GM18507 (cell line): Measurements from ENCODE around the gene TMPRSS6.
A peak's percentile ranks its signal among the peaks of the same experiment; 100 is the strongest.
"Not testable (repeated sequence)": the region's sequence is repeated elsewhere in the genome, so short reads cannot be mapped to it uniquely, and the experiment has no call there.

ENCODE experiments used
- DNase-seq: peaks from one replicate; pipeline ENCODE4 v3.0.0; 2011; ENCODE audit warnings: low read depth; ENCODE audit not compliant: insufficient read length; ENCODE audit errors: extremely low spot score
- FAIRE-seq: peaks from 2 replicates; lab custom pipeline; 2011; peaks lifted over from hg19 to GRCh38; lab: Jason Lieb, UNC

Gene TMPRSS6

GRCh38 chr22:37071850-37072592, 37.5 kb downstream of the TMPRSS6 start:
- DNase-seq, FAIRE-seq: not testable (repeated sequence)

- FAIRE-seq (no peak), DNase-seq (no peak)
Observed at GRCh38 chr22:37070744-37071143, 38.8 kb downstream of the TMPRSS6 start.

GRCh38 chr22:37070334-37070733, 39.2 kb downstream of the TMPRSS6 start:
- FAIRE-seq (no peak), DNase-seq (no peak)

GRCh38 chr22:37069719-37070118, 39.8 kb downstream of the TMPRSS6 start:
- FAIRE-seq (no peak), DNase-seq (no peak)

- FAIRE-seq (no peak), DNase-seq (no peak)
Observed at GRCh38 chr22:37069319-37069718, 40.2 kb downstream of the TMPRSS6 start.

GRCh38 chr22:37068859-37069258, 40.7 kb downstream of the TMPRSS6 start:
- no peak for FAIRE-seq
- no peak for DNase-seq

- FAIRE-seq = no peak
Observed at GRCh38 chr22:37067428-37067827, 42.1 kb downstream of the TMPRSS6 start.

GRCh38 chr22:37065961-37066360, 43.6 kb downstream of the TMPRSS6 start:
- DNase-seq (no peak), FAIRE-seq (no peak)

More at GRCh38 chr22:37067428-37067827, 42.1 kb downstream of the TMPRSS6 start:
- DNase-seq = no peak

GRCh38 chr22:37065180-37065579, 44.3 kb downstream of the TMPRSS6 start:
- no peak for DNase-seq
- FAIRE-seq = no peak

GRCh38 chr22:37064553-37064952, 45.0 kb downstream of the TMPRSS6 start:
- FAIRE-seq (no peak), DNase-seq (no peak)

- FAIRE-seq = no peak
Observed at GRCh38 chr22:37063431-37064420, 45.8 kb downstream of the TMPRSS6 start.

GRCh38 chr22:37062702-37063381, 46.7 kb downstream of the TMPRSS6 start:
- DNase-seq (no peak), FAIRE-seq (no peak)

More at GRCh38 chr22:37063431-37064420, 45.8 kb downstream of the TMPRSS6 start:
- DNase-seq = no peak

GRCh38 chr22:37062376-37062675, 47.2 kb downstream of the TMPRSS6 start:
- FAIRE-seq (no peak), DNase-seq (no peak)

- FAIRE-seq = no peak
- no peak for DNase-seq
Observed at GRCh38 chr22:37061611-37062375, 47.7 kb downstream of the TMPRSS6 start.

- peak; percentile 63 for FAIRE-seq
- peak; percentile 65 for DNase-seq
Observed at GRCh38 chr22:37060801-37061610, 48.5 kb downstream of the TMPRSS6 start.

- FAIRE-seq = no peak
- no peak for DNase-seq
Observed at GRCh38 chr22:37059876-37060449, 49.5 kb downstream of the TMPRSS6 start.

GRCh38 chr22:37058917-37059701, 50.4 kb downstream of the TMPRSS6 start:
- DNase-seq = no peak
- no peak for FAIRE-seq
